H1 (cell line): ENCODE measurements around the gene CNPY4. TPM values are rescaled to one million over a fixed set of nuclear protein-coding genes. Genes with fewer than 3 reads are reported as not detected.

Experiments
- CTCF ChIA-PET: fragments of 300-600 bp; sonication (Branson Sonifier 250); formaldehyde crosslinking; loops from one replicate; lab custom pipeline; 2021; ENCODE audit not compliant: partially characterized antibody; lab: Charles Lee
- POLR2A ChIA-PET: fragments of 300-600 bp; sonication (Branson Sonifier 250); formaldehyde crosslinking; loops from one replicate; lab custom pipeline; 2021; ENCODE audit warnings: inconsistent platforms; ENCODE audit not compliant: partially characterized antibody; lab: Charles Lee
- DNase-seq, 2 experiments: peaks; one replicate each; pipeline versions ENCODE4 v3.0.0 to v3.0.0-alpha.2; 2010 to 2022; ENCODE audit warnings: low spot score in 2 of 2, low read depth in 1 of 2, mixed read lengths in 1 of 2
- FAIRE-seq: peaks from 2 replicates; lab custom pipeline; 2011; peaks lifted over from hg19 to GRCh38; lab: Jason Lieb, UNC
- H2AFZ ChIP-seq: 2 replicates; pipeline ENCODE4 v1.8.1; 2012; ENCODE audit warnings: low read length, inconsistent platforms
- H2AK5ac ChIP-seq: 2 replicates; pipeline ENCODE4 v1.6.1; 2013; ENCODE audit warnings: low read depth, low read length
- H2BK120ac ChIP-seq: replicated peaks from 2 replicates; pipeline ENCODE3; 2013; ENCODE audit warnings: low read depth, low read length, inconsistent platforms
- H2BK12ac ChIP-seq: 2 replicates; pipeline ENCODE4 v1.6.1; 2013; ENCODE audit warnings: low read depth, low read length
- H2BK15ac ChIP-seq: 2 replicates; pipeline ENCODE4 v1.6.1; 2013; ENCODE audit warnings: low read length
- H2BK20ac ChIP-seq: 2 replicates; pipeline ENCODE4 v1.6.1; 2013; ENCODE audit warnings: low read length
- H2BK5ac ChIP-seq: 2 replicates; pipeline ENCODE4 v1.6.1; 2013; ENCODE audit warnings: low read depth, low read length
- H3K14ac ChIP-seq: 2 replicates; pipeline ENCODE4 v1.6.1; 2013; ENCODE audit warnings: inconsistent platforms; ENCODE audit not compliant: insufficient read length
- H3K18ac ChIP-seq: 2 replicates; pipeline ENCODE4 v1.6.1; 2013; ENCODE audit warnings: low read length; ENCODE audit errors: extremely low read depth
- H3K23ac ChIP-seq: 2 replicates; pipeline ENCODE4 v1.6.1; 2013; ENCODE audit warnings: inconsistent platforms; ENCODE audit not compliant: insufficient read length
- H3K23me2 ChIP-seq: 2 replicates; pipeline ENCODE4 v1.6.1; 2013; ENCODE audit warnings: low read depth, low read length
- H3K27ac ChIP-seq: 2 replicates; pipeline ENCODE4 v1.6.1; 2011; ENCODE audit warnings: low read depth, low read length, inconsistent platforms
- H3K27me3 ChIP-seq, 4 experiments: replicated peaks in 1 of 4; 1 replicate in 1 of 4; 2 replicates in 3 of 4; pipeline versions ENCODE4 v1.6.1 to v1.8.1; 2011 to 2013; ENCODE audit warnings: low read length in 3 of 4, mild to moderate bottlenecking in 3 of 4, inconsistent platforms in 2 of 4, mixed read lengths in 2 of 4, moderate library complexity in 1 of 4; ENCODE audit not compliant: control insufficient read depth in 3 of 4, insufficient read depth in 3 of 4; ENCODE audit errors: extremely low read depth in 1 of 4
- H3K36me3 ChIP-seq, 4 experiments: 2 replicates each; pipeline versions ENCODE4 v1.6.1 to v1.8.1; 2011 to 2013; ENCODE audit warnings: mild to moderate bottlenecking in 4 of 4, low read length in 3 of 4, moderate library complexity in 2 of 4, control low read depth in 1 of 4, inconsistent platforms in 1 of 4; ENCODE audit not compliant: insufficient read depth in 4 of 4, control insufficient read depth in 2 of 4
- H3K4ac ChIP-seq: replicated peaks from 2 replicates; pipeline ENCODE3; 2013; ENCODE audit warnings: low read length, low read depth, mixed read lengths, inconsistent platforms; ENCODE audit not compliant: insufficient read length
- H3K4me1 ChIP-seq, 4 experiments: replicated peaks in 1 of 4; 1 replicate in 1 of 4; 2 replicates in 3 of 4; pipeline versions ENCODE4 v1.6.1 to v1.8.1; 2011 to 2013; ENCODE audit warnings: low read length in 3 of 4, inconsistent platforms in 2 of 4, mixed read lengths in 1 of 4; ENCODE audit not compliant: insufficient read depth in 4 of 4, control insufficient read depth in 3 of 4
- H3K4me2 ChIP-seq, 2 experiments: 2 replicates each; pipeline versions ENCODE4 v1.6.1 to v1.8.1; 2011 to 2013; ENCODE audit warnings: low read depth in 2 of 2, low read length in 2 of 2, control low read depth in 1 of 2, inconsistent platforms in 1 of 2, mild to moderate bottlenecking in 1 of 2; ENCODE audit not compliant: insufficient read depth in 1 of 2
- H3K4me3 ChIP-seq, 4 experiments: fragments of 200-600, 300-600 bp in 1 of 4; sonication (generic), shearing (Covaris generic), sonication (Bioruptor Twin) in 1 of 4; 2 replicates each; pipeline versions ENCODE4 v1.5.1 to v1.8.1; 2011 to 2016; ENCODE audit warnings: low read length in 4 of 4, low read depth in 3 of 4, control low read depth in 2 of 4, inconsistent platforms in 2 of 4, mild to moderate bottlenecking in 2 of 4, mixed read lengths in 1 of 4, moderate library complexity in 1 of 4; ENCODE audit not compliant: insufficient read depth in 2 of 4; ENCODE audit errors: extremely low read depth in 1 of 4
- H3K56ac ChIP-seq: replicated peaks from 2 replicates; pipeline ENCODE3; 2013; ENCODE audit warnings: low read depth, mild to moderate bottlenecking, mixed read lengths, low read length, inconsistent platforms; ENCODE audit not compliant: insufficient read length
- H3K79me1 ChIP-seq: 2 replicates; pipeline ENCODE4 v1.6.1; 2013; ENCODE audit warnings: low read depth, low read length, control low read depth
- H3K79me2 ChIP-seq, 2 experiments: 2 replicates each; pipeline versions ENCODE4 v1.6.1 to v1.8.1; 2012 to 2013; ENCODE audit warnings: low read length in 2 of 2, mild to moderate bottlenecking in 2 of 2, inconsistent platforms in 1 of 2; ENCODE audit not compliant: insufficient read depth in 2 of 2, control insufficient read depth in 1 of 2
- H3K9ac ChIP-seq, 4 experiments: replicated peaks in 1 of 4; 1 replicate in 1 of 4; 2 replicates in 3 of 4; pipeline versions ENCODE4 v1.6.1 to v1.8.1; 2011 to 2013; ENCODE audit warnings: low read depth in 3 of 4, low read length in 3 of 4, control low read depth in 2 of 4, mild to moderate bottlenecking in 2 of 4, moderate library complexity in 2 of 4, inconsistent platforms in 1 of 4; ENCODE audit errors: extremely low read depth in 1 of 4
- H3K9me3 ChIP-seq, 2 experiments: 2 replicates each; pipeline versions ENCODE4 v1.6.1 to v1.8.1; 2012 to 2013; ENCODE audit warnings: mild to moderate bottlenecking in 2 of 2, moderate library complexity in 2 of 2, control low read depth in 1 of 2, inconsistent platforms in 1 of 2, low read depth in 1 of 2, low read length in 1 of 2, mixed read lengths in 1 of 2; ENCODE audit not compliant: insufficient read depth in 2 of 2
- H4K20me1 ChIP-seq, 2 experiments: replicated peaks in 1 of 2; 2 replicates each; pipeline versions ENCODE3 to v1.8.1; 2011 to 2013; ENCODE audit warnings: inconsistent platforms in 2 of 2, low read length in 2 of 2, mild to moderate bottlenecking in 1 of 2; ENCODE audit not compliant: insufficient read depth in 2 of 2, control insufficient read depth in 1 of 2
- H4K5ac ChIP-seq: 2 replicates; pipeline ENCODE4 v1.6.1; 2013; ENCODE audit warnings: low read length, low read depth, mixed read lengths, inconsistent platforms; ENCODE audit not compliant: insufficient read length
- H4K8ac ChIP-seq: 2 replicates; pipeline ENCODE4 v1.8.0; 2013; ENCODE audit warnings: mild to moderate bottlenecking, moderate library complexity, low read length, inconsistent platforms; ENCODE audit not compliant: insufficient read depth; ENCODE audit errors: extremely low read depth
- H4K91ac ChIP-seq: replicated peaks from 2 replicates; pipeline ENCODE3; 2013; ENCODE audit warnings: low read length, mixed read lengths, inconsistent platforms; ENCODE audit not compliant: insufficient read length
- ATF2 ChIP-seq: IDR thresholded peaks from 2 replicates; pipeline ENCODE4 v1.6.1; 2012; ENCODE audit warnings: low read length, inconsistent platforms
- ATF3 ChIP-seq: IDR thresholded peaks from 2 replicates; pipeline ENCODE4 v1.6.1; 2011; ENCODE audit warnings: low read depth, mild to moderate bottlenecking, low read length; ENCODE audit not compliant: insufficient read depth
- CHD2 ChIP-seq: IDR thresholded peaks from 2 replicates; pipeline ENCODE4 v1.6.1; 2012; ENCODE audit warnings: low read length, improper control_type of control experiment
- CTBP2 ChIP-seq: IDR thresholded peaks from 2 replicates; pipeline ENCODE4 v1.7.0; 2011; ENCODE audit warnings: borderline replicate concordance, mild to moderate bottlenecking, moderate library complexity, mixed read lengths, low read length; ENCODE audit not compliant: insufficient read depth, insufficient read length
- EZH2 ChIP-seq: fragments of 200-600 bp; sonication (generic); IDR thresholded peaks from 2 replicates; pipeline ENCODE4 v1.7.1; 2012; ENCODE audit warnings: low read depth, mild to moderate bottlenecking, moderate library complexity, low read length, inconsistent platforms; ENCODE audit not compliant: severe bottlenecking
- FOSL1 ChIP-seq: IDR thresholded peaks from 2 replicates; pipeline ENCODE4 v1.6.1; 2011; ENCODE audit warnings: mild to moderate bottlenecking, low read depth, low read length, moderate library complexity; ENCODE audit not compliant: insufficient read depth
- POLR2A ChIP-seq, 2 experiments: IDR thresholded peaks; 1 replicate in 1 of 2; 2 replicates in 1 of 2; pipeline ENCODE4 v1.6.1; 2011; ENCODE audit warnings: low read depth in 2 of 2, low read length in 2 of 2, mild to moderate bottlenecking in 2 of 2; ENCODE audit errors: control extremely low read depth in 1 of 2
- POU5F1 ChIP-seq: IDR thresholded peaks from 2 replicates; pipeline ENCODE4 v1.6.1; 2011; ENCODE audit warnings: low read depth, mild to moderate bottlenecking, low read length, moderate library complexity
- SIRT6 ChIP-seq: IDR thresholded peaks from one replicate; pipeline ENCODE4 v1.7.1; 2012; ENCODE audit warnings: low read length, inconsistent platforms
- SIX5 ChIP-seq: IDR thresholded peaks from 2 replicates; pipeline ENCODE4 v1.6.1; 2011; ENCODE audit warnings: mild to moderate bottlenecking, low read depth, low read length
- TEAD4 ChIP-seq: IDR thresholded peaks from 2 replicates; pipeline ENCODE4 v1.6.1; 2012; ENCODE audit warnings: low read depth, low read length, inconsistent platforms, mixed read lengths
- YY1 ChIP-seq: IDR thresholded peaks from 2 replicates; pipeline ENCODE4 v1.6.1; 2011; ENCODE audit warnings: low read depth, mild to moderate bottlenecking, low read length
- WGBS, 2 experiments: shearing (Covaris generic) in 1 of 2; methylation state at CpG; one replicate each; pipeline versions ENCODE4 v1.1.6 to v1.1.7; 2013 to 2015; ENCODE audit warnings: low lambda C conversion rate in 2 of 2, mixed read lengths in 2 of 2, inconsistent platforms in 1 of 2, low coverage in 1 of 2, missing lambda C conversion rate in 1 of 2; ENCODE audit not compliant: insufficient replicate concordance in 2 of 2, insufficient coverage in 1 of 2, insufficient read length in 1 of 2; ENCODE audit errors: extremely low coverage in 1 of 2, missing lambda C conversion rate in 1 of 2; 5-methylcytosine and 5-hydroxymethylcytosine counted together
- polyA plus RNA-seq, 7 experiments: library from polyadenylated mRNA; depleted of rRNA in 3 of 7; stranded (reverse) in 5 of 7; unstranded in 2 of 7; fragments of >200 nt in 5 of 7; fragments of 200-250 nt in 2 of 7; gene quantifications; 1 replicate in 5 of 7; 2 replicates in 1 of 7; 4 replicates in 1 of 7; pipeline versions ENCODE4 v1.2.1 to v1.2.3, GENCODE V29; 2011 to 2013; ENCODE audit warnings: missing spikeins in 2 of 7, mixed read lengths in 2 of 7
- total RNA-seq: library from RNA; stranded (reverse); fragmentation: NEBNext Ultra II Directional; extraction: Animal tissue kit (Norgen Biotek cat#: 25700); gene quantifications from 2 replicates; pipeline ENCODE4 v1.2.1, GENCODE V29; 2021

Gene CNPY4
- total and polyA plus RNA-seq, 2 of the 8 experiments (the other 6 are each of a cell fraction or from before 2014, with no cell fraction given), result 10.2 to 15.3 TPM

- Histone ChIP-seq H2BK120ac (no peak overlapping the region), H3K23me2 (no peaks in the 10 kb centered on the region), H3K14ac (no peak overlapping the region), H3K18ac (no peak overlapping the region), H3K56ac (no peak overlapping the region), H3K27ac (no peak overlapping the region), H2AFZ (no peak overlapping the region), H3K23ac (no peak overlapping the region), H3K4me3 (no peak overlapping the region), H2AK5ac (no peak overlapping the region), H3K4me2 (no peak overlapping the region), H3K9me3 (no peaks in the 10 kb centered on the region), H3K36me3 (peaks cover 9 to 50% (median 34%) of the 10 kb centered on the region in 4 experiments; a peak in 7 of 8 replicates), H3K79me2 (0 out of 4 replicates have a peak, but pooled peaks cover 0 to 6% of the 10 kb centered on the region in 2 experiments), H4K8ac (no peak overlapping the region), H2BK15ac (no peak overlapping the region), H2BK12ac (no peak overlapping the region), H3K9ac (no peak overlapping the region), H3K4me1 (no peaks in the 10 kb centered on the region; a peak in 2 of 7 replicates), H2BK5ac (no peak overlapping the region), H3K27me3 (no peaks in the 10 kb centered on the region), H4K20me1 (peaks cover 5% of the 10 kb centered on the region in 2 experiments), H4K5ac (no peak overlapping the region), H3K79me1 (no peaks in the 10 kb centered on the region; the same call in 1 of the 2 replicates), H3K4ac (no peak overlapping the region), H2BK20ac (no peak overlapping the region), H4K91ac (no peak overlapping the region)
- WGBS, 2 experiments, result 96% methylated on average over 11 of the region's 17 CpGs; no CpG with 5 or more reads in 1 of the 2 experiments
- no peak for FAIRE-seq
- no peak for DNase-seq
- ChIA-PET POLR2A (interaction anchor here (1.8 to 20.0 kb wide), 3 partner anchors 11 to 21 kb away, joined by 5 to 722 read pairs (median 414); partner anchors contain the start of genes CNPY4, COPS6, MBLAC1 and TAF6), CTCF (interaction anchor here (1.0 to 2.1 kb wide), 2 partner anchors 24 to 26 kb away, joined by 3 to 5 read pairs; no protein-coding TSS in a partner anchor)
- TF ChIP-seq ATF2 (no peak), ATF3 (no peak), YY1 (no peak), SIX5 (no peak), TEAD4 (no peak), POU5F1 (no peak), EZH2 (no peak), POLR2A (IDR thresholded peaks at IDR 0.05; ENCODE audit: control extremely low read depth in 1 of 2, low read depth in 2 of 2, low read length in 2 of 2) (no peak), CHD2 (no peak), CTBP2 (no peak), SIRT6 (no peak), FOSL1 (no peak)
Observed at GRCh38 chr7:100106633-100107032, 12.8 kb upstream of the CNPY4 start.
